B cell (primary cell): ENCODE measurements around the gene PRKAR2A. TPM values are rescaled to one million over a fixed set of nuclear protein-coding genes. Genes with fewer than 3 reads are reported as not detected.
A peak's percentile ranks its signal among the peaks of the same experiment; 100 is the strongest.
"Not testable (repeated sequence)": the region's sequence is repeated elsewhere in the genome, so short reads cannot be mapped to it uniquely, and the experiment has no call there.

ENCODE experiments used
- ATAC-seq: fragments of 200-7000 bp; cut with Tn5 transposase; one replicate; pipeline ENCODE4 v1.10.0; 2021; ENCODE audit warnings: low read depth, mild to moderate bottlenecking, moderate number of reproducible peaks, moderate library complexity
- CTCF ChIA-PET: fragments of 350-600 bp; sonication (Branson Sonifier 250); formaldehyde crosslinking; loops from one replicate; lab custom pipeline; 2021; ENCODE audit warnings: antibody characterized with exemption, inconsistent platforms; lab: Charles Lee
- POLR2A ChIA-PET: fragments of 350-600 bp; sonication (Branson Sonifier 250); formaldehyde crosslinking; loops from one replicate; lab custom pipeline; 2021; ENCODE audit warnings: antibody characterized with exemption; lab: Charles Lee
- DNase-seq: peaks from one replicate; pipeline ENCODE4 v3.0.0; 2013
- H2AFZ ChIP-seq: 2 replicates; pipeline ENCODE4 v1.6.1; 2012; ENCODE audit warnings: mild to moderate bottlenecking, low read depth, low read length; ENCODE audit not compliant: insufficient read depth, poor library complexity, severe bottlenecking
- H3K27ac ChIP-seq, 2 donors: 1 replicate in 1 of 2; 2 replicates in 1 of 2; pipeline ENCODE4 v1.5.1; 2012 to 2013; ENCODE audit warnings: low read length in 2 of 2, mild to moderate bottlenecking in 2 of 2, moderate library complexity in 1 of 2
- H3K27me3 ChIP-seq, 4 experiments: fragments of 200-600 bp in 1 of 4; sonication (generic) in 1 of 4; replicated peaks in 1 of 4; 1 replicate in 2 of 4; 2 replicates in 2 of 4; pipeline versions ENCODE4 v1.6.1 to v1.7.0; 2013 to 2016; ENCODE audit warnings: low read length in 3 of 4, mild to moderate bottlenecking in 2 of 4, mixed read lengths in 1 of 4, moderate library complexity in 1 of 4; ENCODE audit not compliant: insufficient read depth in 4 of 4, control insufficient read depth in 3 of 4; ENCODE audit errors: control extremely low read depth in 1 of 4
- H3K36me3 ChIP-seq, 2 experiments: replicated peaks in 1 of 2; 1 replicate in 1 of 2; 2 replicates in 1 of 2; pipeline versions ENCODE4 v1.6.1 to v1.7.1; 2013; ENCODE audit warnings: low read length in 1 of 2; ENCODE audit not compliant: insufficient read depth in 2 of 2, control insufficient read depth in 1 of 2; ENCODE audit errors: control extremely low read depth in 1 of 2, extremely low read depth in 1 of 2
- H3K4me1 ChIP-seq, 2 donors: fragments of 200-600 bp in 1 of 2; sonication (generic) in 1 of 2; 1 replicate in 1 of 2; 2 replicates in 1 of 2; pipeline versions ENCODE4 v1.5.1 to v1.6.1; 2013 to 2017; ENCODE audit warnings: low read length in 2 of 2; ENCODE audit not compliant: control insufficient read depth in 2 of 2, insufficient read depth in 2 of 2
- H3K4me2 ChIP-seq: replicated peaks from 2 replicates; pipeline ENCODE3; 2012; ENCODE audit warnings: mild to moderate bottlenecking, low read depth, low read length; ENCODE audit not compliant: poor library complexity, severe bottlenecking
- H3K4me3 ChIP-seq, 5 experiments: fragments of 200-600 bp in 1 of 5; sonication (generic) in 1 of 5; 1 replicate in 3 of 5; 2 replicates in 2 of 5; pipeline versions ENCODE4 v1.5.1 to v1.7.0; 2011 to 2016; ENCODE audit warnings: low read length in 4 of 5, mild to moderate bottlenecking in 4 of 5, low read depth in 2 of 5, control low read depth in 1 of 5, moderate library complexity in 1 of 5; ENCODE audit not compliant: insufficient read depth in 1 of 5; ENCODE audit errors: control extremely low read depth in 1 of 5, extremely low read depth in 1 of 5
- H3K79me2 ChIP-seq: fragments of 200-600 bp; sonication (generic); one replicate; pipeline ENCODE4 v1.6.0; 2016; ENCODE audit warnings: low read length; ENCODE audit not compliant: control insufficient read depth, insufficient read depth
- H3K9ac ChIP-seq: fragments of 200-600 bp; sonication (generic); 2 replicates; pipeline ENCODE4 v1.6.1; 2017; ENCODE audit warnings: mild to moderate bottlenecking, low read length, moderate library complexity
- H3K9me3 ChIP-seq, 3 donors: one replicate each; pipeline versions ENCODE4 v1.6.1 to v1.7.1; 2013; ENCODE audit warnings: low read length in 2 of 3; ENCODE audit not compliant: control insufficient read depth in 2 of 3, insufficient read depth in 1 of 3; ENCODE audit errors: control extremely low read depth in 1 of 3
- H4K20me1 ChIP-seq: 2 replicates; pipeline ENCODE4 v1.6.0; 2012; ENCODE audit warnings: mild to moderate bottlenecking, low read length; ENCODE audit not compliant: insufficient read depth, control insufficient read depth, poor library complexity, severe bottlenecking
- H3K27ac Mint-ChIP-seq: one replicate; pipeline ENCODE4 v1.8.0; 2021; ENCODE audit warnings: mixed read lengths
- H3K27me3 Mint-ChIP-seq: one replicate; pipeline ENCODE4 v1.8.0; 2021; ENCODE audit warnings: mixed read lengths
- H3K4me1 Mint-ChIP-seq: one replicate; pipeline ENCODE4 v1.8.0; 2021; ENCODE audit warnings: mixed read lengths
- H3K4me3 Mint-ChIP-seq: one replicate; pipeline ENCODE4 v1.8.0; 2021; ENCODE audit warnings: mixed read lengths
- H3K9me3 Mint-ChIP-seq: one replicate; pipeline ENCODE4 v1.8.0; 2022; ENCODE audit warnings: mixed read lengths; ENCODE audit not compliant: insufficient read depth
- CTCF ChIP-seq: fragments of 200-600 bp; IDR thresholded peaks from one replicate; pipeline ENCODE4 v1.8.0; 2022; ENCODE audit warnings: antibody characterized with exemption, mild to moderate bottlenecking
- EZH2 ChIP-seq: IDR thresholded peaks from 2 replicates; pipeline ENCODE4 v1.6.1; 2012; ENCODE audit warnings: borderline replicate concordance, low read depth, mild to moderate bottlenecking, moderate library complexity, low read length; ENCODE audit not compliant: insufficient read depth, poor library complexity, severe bottlenecking
- WGBS: methylation state at CpG from one replicate; pipeline ENCODE4 v1.1.5; 2013; ENCODE audit warnings: missing lambda C conversion rate; ENCODE audit not compliant: insufficient coverage; 5-methylcytosine and 5-hydroxymethylcytosine counted together
- intact Hi-C: fragments of 100-400 bp; cut with micrococcal nuclease; formaldehyde crosslinking; loops from one replicate; pipeline ENCODE4 v1.10.0; 2022
- polyA plus RNA-seq: library from polyadenylated mRNA; depleted of rRNA; stranded (reverse); fragments of >200 nt; gene quantifications from 2 replicates; pipeline ENCODE4 v1.2.3, GENCODE V29; 2012
- total RNA-seq, 2 donors: library from RNA; stranded (reverse); fragments of 120-200 nt in 1 of 2; gene quantifications; 1 replicate in 1 of 2; 2 replicates in 1 of 2; pipeline versions ENCODE4 v1.2.3 to v1.2.4, GENCODE V29; 2013 to 2022

Gene PRKAR2A
- total and polyA plus RNA-seq, 2 donors (not counting 1 experiment from before 2014, with no cell fraction given): 4.3 to 25.0 TPM

GRCh38 chr3:48827874-48828273, 19.8 kb downstream of the PRKAR2A start:
- H3K36me3 ChIP-seq, H3K4me3 ChIP-seq, H3K27ac ChIP-seq, H3K4me2 ChIP-seq, H3K9ac ChIP-seq, H2AFZ ChIP-seq, DNase-seq, H3K4me3 Mint-ChIP-seq, H3K4me1 ChIP-seq, H3K27me3 ChIP-seq, intact Hi-C loops, H3K9me3 Mint-ChIP-seq, H3K27me3 Mint-ChIP-seq, H3K27ac Mint-ChIP-seq, POLR2A ChIA-PET, H3K9me3 ChIP-seq, ATAC-seq: not testable (repeated sequence)
- Histone ChIP-seq H4K20me1 (peaks cover 28% of the 10 kb centered on the region), H3K79me2 (peaks cover 62% of the 10 kb centered on the region)
- peaks cover 15% of the 10 kb centered on the region for H3K4me1 Mint-ChIP-seq
- WGBS: 97% methylated on average over 6 of the region's 10 CpGs
- CTCF ChIA-PET: interaction anchor here (0.7 kb wide), 1 partner anchor 510 kb away, joined by 3 read pairs; no protein-coding TSS in a partner anchor

GRCh38 chr3:48826451-48826850, 21.2 kb downstream of the PRKAR2A start:
- ChIA-PET CTCF (no interaction called here), POLR2A (no interaction called here)
- Histone ChIP-seq H3K4me1 (peaks cover 4 to 6% of the 10 kb centered on the region in 2 donors), H4K20me1 (peaks cover 22% of the 10 kb centered on the region), H2AFZ (no peak overlapping the region), H3K79me2 (peaks cover 54% of the 10 kb centered on the region), H3K4me2 (peak overlapping the region; percentile 18), H3K9me3 (no peaks in the 10 kb centered on the region), H3K4me3 (no peak overlapping the region), H3K36me3 (no peaks in the 10 kb centered on the region), H3K27me3 (no peaks in the 10 kb centered on the region), H3K9ac (no peak overlapping the region), H3K27ac (no peak overlapping the region)
- TF ChIP-seq EZH2: no peak
- no peak for TF ChIP-seq CTCF
- peak; percentile 22 for DNase-seq
- intact Hi-C loops: no loop called here
- no peaks in the 10 kb centered on the region for H3K27me3 Mint-ChIP-seq
- H3K4me1 Mint-ChIP-seq: peaks cover 15% of the 10 kb centered on the region
- H3K27ac Mint-ChIP-seq: no peak overlapping the region
- H3K4me3 Mint-ChIP-seq: no peak overlapping the region
- ATAC-seq: peak; percentile 66
- WGBS: 63% methylated on average over 2 of the region's 2 CpGs
- no peaks in the 10 kb centered on the region for H3K9me3 Mint-ChIP-seq
